HEK293 (cell line): ENCODE data around the gene LGALS1.
"Not testable (repeated sequence)": the region's sequence is repeated elsewhere in the genome, so short reads cannot be mapped to it uniquely, and the experiment has no call there.

Experiments
- ZSCAN5A ChIP-seq: fragments of 450-650 bp; formaldehyde crosslinking; IDR thresholded peaks from 2 replicates; pipeline ENCODE4 v1.5.1; 2016; ENCODE audit warnings: missing biosample characterization, missing genetic modification characterization
- ZXDB ChIP-seq: fragments of 450-650 bp; formaldehyde crosslinking; IDR thresholded peaks from 2 replicates; pipeline ENCODE4 v1.5.1; 2016; ENCODE audit warnings: missing biosample characterization, missing genetic modification characterization
- TF ChIP-seq, protein P1 (sequence below): fragments of 450-650 bp; formaldehyde crosslinking; IDR thresholded peaks from 2 replicates; pipeline ENCODE4 v1.5.1; 2016; ENCODE audit warnings: missing biosample characterization, missing genetic modification characterization

- TF ChIP-seq ZXDB, ZSCAN5A (tag by site-specific recombination): not testable (repeated sequence)
- TF ChIP-seq, protein P1, sequence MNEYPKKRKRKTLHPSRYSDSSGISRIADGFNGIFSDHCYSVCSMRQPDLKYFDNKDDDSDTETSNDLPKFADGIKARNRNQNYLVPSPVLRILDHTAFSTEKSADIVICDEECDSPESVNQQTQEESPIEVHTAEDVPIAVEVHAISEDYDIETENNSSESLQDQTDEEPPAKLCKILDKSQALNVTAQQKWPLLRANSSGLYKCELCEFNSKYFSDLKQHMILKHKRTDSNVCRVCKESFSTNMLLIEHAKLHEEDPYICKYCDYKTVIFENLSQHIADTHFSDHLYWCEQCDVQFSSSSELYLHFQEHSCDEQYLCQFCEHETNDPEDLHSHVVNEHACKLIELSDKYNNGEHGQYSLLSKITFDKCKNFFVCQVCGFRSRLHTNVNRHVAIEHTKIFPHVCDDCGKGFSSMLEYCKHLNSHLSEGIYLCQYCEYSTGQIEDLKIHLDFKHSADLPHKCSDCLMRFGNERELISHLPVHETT (tag by site-specific recombination), result not testable (repeated sequence)
Observed at GRCh38 chr22:37696260-37696656, 20.8 kb downstream of the LGALS1 start.
